ENCODE measurements around the gene GSTO2. TPM values are rescaled to one million over a fixed set of nuclear protein-coding genes. Genes with fewer than 3 reads are reported as not detected.

The GSTO2 gene
- polyA plus RNA-seq, 6 donors from 2014 or later = 0.21 to 0.78 (median 0.49) TPM; not detected in 1

DNA sequence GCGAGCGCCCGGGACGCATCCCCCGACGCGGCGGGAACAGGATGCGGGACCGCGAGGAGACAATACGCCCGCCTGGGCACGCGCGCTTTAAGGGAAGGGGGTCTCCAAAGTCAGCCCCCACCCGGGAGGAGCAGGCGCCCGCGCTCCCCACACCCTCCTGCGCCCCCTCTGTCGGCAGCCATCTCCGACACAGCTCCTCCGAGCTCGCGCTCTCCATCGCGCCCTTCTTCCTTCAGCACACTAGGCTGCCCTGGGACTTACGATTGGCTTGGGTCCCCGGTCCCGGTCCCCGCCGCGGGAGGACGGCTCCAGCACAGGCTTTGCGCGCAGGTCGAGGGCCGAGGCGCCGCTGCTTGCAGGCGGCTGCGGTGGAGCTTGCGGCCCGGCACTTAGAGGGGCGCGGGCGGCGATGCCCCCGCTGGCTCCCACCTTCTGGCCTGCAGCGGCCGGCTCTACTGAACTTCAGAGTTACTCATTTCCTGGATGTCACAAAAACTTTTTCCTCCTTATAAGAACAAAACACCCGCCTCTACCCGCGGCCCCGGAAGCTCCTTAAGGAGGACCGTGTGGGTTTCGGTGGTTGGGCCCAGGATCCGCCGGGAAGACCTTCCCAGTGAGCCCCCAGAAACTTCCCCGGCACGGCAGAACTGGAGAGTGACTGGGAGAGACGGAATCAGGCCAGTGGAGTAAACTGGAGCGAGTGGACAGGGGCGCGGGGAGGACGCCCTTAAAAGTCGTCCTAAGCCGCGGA is 69.2 kb downstream of the GSTO2 start, which contains the start of gene ITPRIP:
Gene ITPRIP (minus strand): TSS at position 481 of the 751 bp plus-strand sequence. CDS start 22,414 bp downstream, outside the sequence.
- Mint-ChIP-seq H3K4me3 (peak within 1 kb of the TSS; percentile 98 to 100 (median 100)), H3K4me1 (peaks cover 33 to 63% (median 58%) of the 10 kb centered on the region in 3 donors), H3K27me3 (no peaks in the 10 kb centered on the region), H3K36me3 (no peaks in the 10 kb centered on the region), H3K9me3 (no peaks in the 10 kb centered on the region), H3K27ac (peak within 1 kb of the TSS; percentile 98 to 100 (median 99))
- DNase-seq = peak; percentile 80
- peak; percentile 69 to 72 for ATAC-seq (ENCODE audit: low read depth in 2 of 2)

DNA sequence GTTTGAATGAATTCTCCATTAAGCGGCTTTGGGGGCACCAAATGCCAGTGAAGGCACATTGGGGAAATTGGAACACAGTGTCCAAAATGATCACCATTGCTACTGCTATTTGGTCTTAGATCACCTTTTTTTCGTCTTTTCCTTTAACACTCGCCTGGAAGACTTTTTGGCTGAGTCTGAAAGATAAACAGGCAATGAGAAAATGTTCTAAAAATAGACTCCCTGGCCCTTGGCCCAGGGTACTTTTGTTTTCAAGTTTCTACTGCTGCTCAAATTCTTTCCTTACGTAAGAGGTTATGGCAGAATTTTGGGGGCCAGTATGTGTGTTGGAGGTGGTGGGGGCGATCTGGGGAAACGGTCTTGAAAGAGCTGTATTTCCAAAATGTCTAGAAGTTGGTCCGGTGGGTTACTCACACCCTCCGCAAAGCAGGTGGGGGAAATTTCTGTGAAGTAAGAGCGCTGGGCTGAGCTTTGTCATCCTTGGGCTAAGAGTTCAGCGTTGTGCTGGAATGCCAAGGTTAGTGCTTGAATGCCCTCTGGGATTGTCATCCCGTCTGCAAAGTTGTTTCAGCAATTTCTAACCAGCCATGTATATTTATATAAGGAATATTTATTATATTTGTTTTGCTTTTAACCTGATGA is 70.6 kb downstream of the GSTO2 start:
- Mint-ChIP-seq H3K4me3 (peak overlapping the region; percentile 98 to 100 (median 100)), H3K36me3 (no peaks in the 10 kb centered on the region)
- ATAC-seq (ENCODE audit: low read depth in 2 of 2) = no peak

DNA sequence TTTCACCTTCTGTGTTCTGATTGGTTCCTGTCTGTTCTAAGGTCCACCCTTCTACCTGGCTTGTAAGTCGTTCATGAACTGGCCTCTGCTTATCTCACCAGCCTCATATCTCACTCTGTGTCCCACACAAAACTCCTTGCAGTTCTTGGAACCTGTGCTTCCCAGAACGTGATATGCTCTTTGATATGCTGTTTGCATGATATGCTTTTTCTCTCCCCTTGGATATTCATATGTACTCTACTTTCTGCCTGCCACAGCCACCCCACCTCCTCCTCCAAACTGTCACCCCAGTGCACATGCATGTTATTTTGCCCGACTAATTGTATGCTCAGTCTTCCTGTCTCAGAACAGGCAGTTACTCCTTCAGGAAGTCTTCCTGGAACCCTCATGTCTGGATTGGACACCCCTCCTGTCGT is 71.1 kb downstream of the GSTO2 start:
- H3K27ac Mint-ChIP-seq = peak overlapping the region in 3 of 6 donors; percentile 18 to 98 (median 82)
- ATAC-seq (ENCODE audit: low read depth in 2 of 2) = no peak
- H3K9me3 Mint-ChIP-seq = no peaks in the 10 kb centered on the region
- H3K4me3 Mint-ChIP-seq = peak overlapping the region; percentile 13 to 100 (median 98)
- H3K36me3 Mint-ChIP-seq = no peaks in the 10 kb centered on the region
- peaks cover 22 to 44% (median 41%) of the 10 kb centered on the region in 3 donors for H3K4me1 Mint-ChIP-seq
- H3K27me3 Mint-ChIP-seq = no peaks in the 10 kb centered on the region
- no peak for DNase-seq

More for the DNA sequence above, 70.6 kb downstream of the GSTO2 start:
- Mint-ChIP-seq H3K27ac (peak overlapping the region in 5 of 6 donors; percentile 82 to 100 (median 98)), H3K4me1 (peaks cover 28 to 50% (median 47%) of the 10 kb centered on the region in 3 donors), H3K27me3 (no peaks in the 10 kb centered on the region), H3K9me3 (no peaks in the 10 kb centered on the region)
- DNase-seq = peak; percentile 24

DNA sequence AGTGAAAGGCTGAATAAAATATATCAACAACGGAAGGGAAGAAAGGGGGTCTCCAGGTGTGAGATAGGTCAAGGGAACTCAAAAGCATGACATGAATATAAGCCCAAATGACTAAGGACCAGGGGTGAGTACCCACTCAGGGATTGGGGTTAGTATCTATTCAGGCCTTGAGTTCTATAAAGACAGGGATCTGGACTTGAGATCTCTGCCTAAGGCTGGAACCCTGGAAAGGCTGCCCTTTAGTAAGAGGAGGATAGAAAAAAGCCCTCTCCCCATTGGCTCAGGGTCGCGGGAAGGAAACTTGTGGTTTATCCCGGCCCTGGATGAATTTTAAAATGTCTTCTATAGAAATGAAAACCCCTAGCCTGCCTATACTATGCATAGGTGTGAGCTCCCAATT is 71.7 kb downstream of the GSTO2 start:
- H3K4me3 Mint-ChIP-seq = peak overlapping the region in 3 of 8 donors; percentile 98 to 100 (median 100)
- H3K4me1 Mint-ChIP-seq = peaks cover 20 to 42% (median 41%) of the 10 kb centered on the region in 3 donors

DNA sequence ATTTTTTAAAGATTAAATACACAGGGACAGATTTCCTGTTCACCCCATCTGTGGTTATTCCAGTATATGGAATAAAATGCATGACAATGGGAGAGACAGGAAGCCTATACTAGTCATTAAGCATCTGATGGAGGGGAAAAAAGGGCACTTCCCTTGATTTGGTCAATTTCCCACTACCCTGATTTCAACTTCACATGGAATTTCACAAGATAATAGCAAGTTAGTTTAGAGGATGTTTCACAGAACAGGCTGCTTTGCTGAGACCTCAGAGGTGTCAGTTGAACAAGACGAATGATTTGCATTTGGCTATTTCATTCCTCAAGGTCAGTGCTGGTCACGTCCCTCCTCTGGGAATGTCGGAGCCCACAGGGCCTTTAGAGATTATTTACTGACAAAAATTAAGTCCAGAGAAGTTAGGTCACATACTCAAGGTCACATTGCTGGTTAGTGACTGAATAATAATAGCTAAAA is 74.0 kb downstream of the GSTO2 start:
- H3K4me1 Mint-ChIP-seq = peaks cover 21 to 36% (median 33%) of the 10 kb centered on the region in 3 donors
- DNase-seq (no peak), ATAC-seq (ENCODE audit: low read depth in 2 of 2) (no peak)
- no peaks in the 10 kb centered on the region for H3K27me3 Mint-ChIP-seq
- H3K9me3 Mint-ChIP-seq = peaks cover 0 to 1% (median 0%) of the 10 kb centered on the region in 7 donors
- no peak overlapping the region for H3K27ac Mint-ChIP-seq
- no peaks in the 10 kb centered on the region for H3K36me3 Mint-ChIP-seq
- peak overlapping the region in 1 of 8 donors; percentile 13 for H3K4me3 Mint-ChIP-seq

More for the DNA sequence above, 71.7 kb downstream of the GSTO2 start:
- Mint-ChIP-seq H3K27ac (peak overlapping the region in 1 of 6 donors; percentile 98), H3K9me3 (peaks cover 0 to 1% (median 0%) of the 10 kb centered on the region in 7 donors), H3K36me3 (no peaks in the 10 kb centered on the region), H3K27me3 (no peaks in the 10 kb centered on the region)
- DNase-seq = no peak
- no peak for ATAC-seq (ENCODE audit: low read depth in 2 of 2)

DNA sequence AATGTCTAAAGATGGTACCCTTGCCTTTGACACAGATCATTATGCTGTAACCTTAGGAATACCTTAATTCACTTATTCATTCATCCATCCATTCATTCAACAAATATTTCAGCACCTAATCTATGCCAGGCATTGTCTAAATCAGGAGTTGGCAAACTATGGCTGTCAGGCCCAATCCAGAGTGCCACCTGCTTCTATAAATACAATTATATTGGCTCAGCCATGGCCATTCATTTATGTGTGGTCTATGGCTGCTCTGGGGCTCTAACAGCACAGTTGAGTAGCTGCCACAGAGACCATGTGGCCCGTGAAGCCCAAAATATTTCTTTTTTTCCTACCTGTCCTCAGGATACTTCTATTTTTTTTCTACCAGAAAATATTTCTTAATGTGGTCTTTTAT is 75.2 kb downstream of the GSTO2 start:
- no peaks in the 10 kb centered on the region for H3K27me3 Mint-ChIP-seq
- H3K4me1 Mint-ChIP-seq = peaks cover 21 to 34% (median 29%) of the 10 kb centered on the region in 3 donors
- ATAC-seq (ENCODE audit: low read depth in 2 of 2) (no peak), DNase-seq (no peak)
- no peaks in the 10 kb centered on the region for H3K36me3 Mint-ChIP-seq
- peaks cover 0 to 1% (median 0%) of the 10 kb centered on the region in 7 donors for H3K9me3 Mint-ChIP-seq
- peak overlapping the region in 1 of 8 donors; percentile 10 for H3K4me3 Mint-ChIP-seq
- no peak overlapping the region for H3K27ac Mint-ChIP-seq

DNA sequence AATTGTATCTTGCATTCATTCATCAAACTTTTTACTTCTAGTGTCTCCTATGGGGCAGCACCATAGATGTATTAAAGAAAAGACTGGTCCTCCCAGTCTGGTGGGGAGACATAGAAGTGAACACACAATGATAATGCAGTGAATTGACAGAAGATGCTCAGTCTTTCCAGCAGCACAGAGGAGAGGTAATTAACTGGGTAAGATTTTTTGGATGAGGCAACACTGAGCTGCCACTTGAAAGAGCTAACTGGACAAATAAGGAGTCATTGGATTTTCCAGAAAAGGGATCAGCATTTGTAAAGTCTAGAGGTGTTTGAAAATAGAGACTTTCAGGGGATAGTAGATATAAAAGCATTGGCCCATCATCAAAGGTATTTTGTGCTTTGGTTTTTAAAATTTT is 76.5 kb downstream of the GSTO2 start:
- Mint-ChIP-seq H3K27me3 (no peaks in the 10 kb centered on the region), H3K9me3 (peaks cover 0 to 1% (median 0%) of the 10 kb centered on the region in 7 donors), H3K36me3 (no peaks in the 10 kb centered on the region), H3K27ac (peak overlapping the region in 1 of 6 donors; percentile 14), H3K4me3 (no peak overlapping the region), H3K4me1 (peaks cover 15 to 22% (median 16%) of the 10 kb centered on the region in 3 donors)
- ATAC-seq (ENCODE audit: low read depth in 2 of 2) (no peak), DNase-seq (no peak)

DNA sequence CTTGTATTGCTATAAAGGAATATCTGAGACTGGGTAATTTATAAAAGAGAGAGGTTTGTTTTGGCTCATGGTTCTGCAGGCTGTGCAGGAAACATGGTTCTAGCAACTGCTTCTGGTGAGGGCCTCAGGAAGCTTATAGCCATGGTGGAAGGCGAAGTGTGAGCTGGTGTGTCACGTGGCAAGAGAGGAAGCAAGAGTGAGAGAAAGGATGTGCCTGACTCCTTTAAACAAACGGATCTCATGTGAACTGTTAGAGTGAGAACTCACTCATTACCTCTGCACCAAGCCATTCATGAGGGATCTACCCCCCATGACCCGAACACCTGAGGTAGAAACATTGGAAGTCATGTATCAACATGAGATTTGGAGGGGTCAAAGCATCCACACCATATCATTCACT is 77.0 kb downstream of the GSTO2 start:
- Mint-ChIP-seq H3K9me3 (peaks cover 0 to 1% (median 0%) of the 10 kb centered on the region in 7 donors), H3K27me3 (no peaks in the 10 kb centered on the region), H3K36me3 (no peaks in the 10 kb centered on the region), H3K27ac (peak overlapping the region in 1 of 6 donors; percentile 93), H3K4me3 (no peak overlapping the region), H3K4me1 (peaks cover 15 to 22% (median 16%) of the 10 kb centered on the region in 3 donors)
- no peak for ATAC-seq (ENCODE audit: low read depth in 2 of 2)
- no peak for DNase-seq

DNA sequence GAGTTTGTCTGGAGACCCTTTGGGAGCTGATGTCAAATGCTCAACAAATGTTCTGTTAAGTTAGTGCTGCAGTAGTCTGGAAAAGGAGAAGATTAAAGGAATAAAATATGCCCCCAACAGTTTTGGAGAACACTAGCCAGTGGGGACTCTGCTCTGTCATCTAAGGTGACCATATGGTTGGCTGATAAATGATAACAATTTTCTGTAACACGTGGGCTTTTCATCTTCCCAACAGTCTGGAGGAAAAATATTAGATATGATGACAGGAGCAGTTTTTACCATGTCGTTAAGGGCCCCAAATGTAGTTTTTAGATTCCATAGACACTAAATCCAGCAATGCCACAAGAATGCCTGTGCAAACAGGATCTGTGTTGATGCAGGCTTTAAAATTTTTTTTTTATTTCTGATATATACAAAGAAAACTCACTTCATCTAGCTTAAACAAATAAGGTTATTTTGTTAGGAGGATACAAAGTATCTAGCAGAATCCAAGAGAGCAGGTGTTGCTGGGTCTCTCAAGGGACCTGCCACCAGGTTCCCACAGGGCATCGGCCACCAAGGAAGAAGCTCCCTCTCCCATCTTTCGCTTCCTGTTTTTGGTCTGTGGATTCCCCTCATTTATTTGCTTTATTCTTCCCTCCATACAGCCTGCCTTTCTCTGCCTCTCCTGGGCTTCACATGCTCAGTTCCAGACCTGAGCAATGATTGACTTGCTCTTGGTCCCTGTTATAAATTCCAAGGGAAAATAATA is 78.5 kb downstream of the GSTO2 start:
- no peaks in the 10 kb centered on the region for H3K27me3 Mint-ChIP-seq
- peak overlapping the region in 4 of 6 donors; percentile 12 to 92 (median 64) for H3K27ac Mint-ChIP-seq
- peaks cover 0 to 1% (median 0%) of the 10 kb centered on the region in 7 donors for H3K9me3 Mint-ChIP-seq
- ATAC-seq (ENCODE audit: low read depth in 2 of 2) = no peak
- H3K36me3 Mint-ChIP-seq = no peaks in the 10 kb centered on the region
- no peak for DNase-seq
- no peak overlapping the region for H3K4me3 Mint-ChIP-seq
- H3K4me1 Mint-ChIP-seq = peaks cover 21 to 29% (median 22%) of the 10 kb centered on the region in 3 donors

DNA sequence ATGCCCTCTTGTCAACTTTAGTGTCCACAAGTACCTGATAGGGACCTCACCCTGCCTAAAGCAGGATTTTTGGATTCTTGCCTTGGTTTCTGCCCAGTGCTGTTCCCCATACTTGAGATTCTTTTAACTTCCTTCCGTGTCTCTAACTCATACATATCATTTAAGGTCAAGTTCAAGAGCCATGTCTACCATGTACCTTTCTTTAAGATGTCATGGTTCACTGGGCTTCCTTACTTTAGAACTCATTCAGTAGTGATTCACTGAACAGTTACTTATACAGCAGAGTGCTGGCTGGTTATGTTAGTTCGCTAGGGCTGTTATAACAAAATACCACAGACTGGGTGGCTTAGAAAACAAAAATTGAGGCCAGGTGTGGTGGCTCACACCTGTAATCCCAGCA is 79.6 kb downstream of the GSTO2 start:
- no peak overlapping the region for H3K4me3 Mint-ChIP-seq
- no peaks in the 10 kb centered on the region for H3K36me3 Mint-ChIP-seq
- peaks cover 22 to 32% (median 24%) of the 10 kb centered on the region in 3 donors for H3K4me1 Mint-ChIP-seq
- ATAC-seq (ENCODE audit: low read depth in 2 of 2) = no peak
- H3K9me3 Mint-ChIP-seq = peaks cover 0 to 1% (median 0%) of the 10 kb centered on the region in 7 donors
- H3K27me3 Mint-ChIP-seq = no peaks in the 10 kb centered on the region
- DNase-seq = no peak
- peak overlapping the region in 1 of 6 donors; percentile 88 for H3K27ac Mint-ChIP-seq

DNA sequence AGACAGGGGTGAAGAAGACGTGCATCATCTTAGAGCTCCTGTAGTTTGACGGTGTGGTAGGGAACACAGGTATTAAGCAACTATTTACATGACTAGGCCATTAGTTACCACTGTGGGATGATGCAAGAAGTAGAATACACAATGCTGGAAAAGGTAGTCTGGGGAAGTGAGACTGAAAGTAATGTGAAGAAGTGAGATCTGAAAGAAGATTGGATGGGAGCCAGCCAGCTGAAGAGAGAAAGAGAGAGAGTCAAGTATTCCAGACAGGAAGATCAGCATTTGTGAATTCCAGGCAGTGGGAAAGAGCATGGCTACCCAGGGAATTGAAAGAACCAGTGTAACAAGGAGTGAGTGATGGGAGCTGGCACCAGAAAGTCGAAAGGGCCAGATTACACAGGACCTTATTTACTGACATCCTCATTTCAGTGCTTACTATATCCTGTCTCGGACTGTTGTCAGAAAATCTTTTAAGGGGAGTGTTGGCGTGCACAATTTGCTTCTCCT is 80.7 kb downstream of the GSTO2 start:
- peaks cover 0 to 1% (median 0%) of the 10 kb centered on the region in 7 donors for H3K9me3 Mint-ChIP-seq
- ATAC-seq (ENCODE audit: low read depth in 2 of 2) = peak; percentile 70 to 73
- peak; percentile 70 for DNase-seq
- no peak overlapping the region for H3K27ac Mint-ChIP-seq
- peaks cover 22 to 32% (median 24%) of the 10 kb centered on the region in 3 donors for H3K4me1 Mint-ChIP-seq
- H3K4me3 Mint-ChIP-seq = no peak overlapping the region
- H3K36me3 Mint-ChIP-seq = no peaks in the 10 kb centered on the region
- H3K27me3 Mint-ChIP-seq = no peaks in the 10 kb centered on the region

DNA sequence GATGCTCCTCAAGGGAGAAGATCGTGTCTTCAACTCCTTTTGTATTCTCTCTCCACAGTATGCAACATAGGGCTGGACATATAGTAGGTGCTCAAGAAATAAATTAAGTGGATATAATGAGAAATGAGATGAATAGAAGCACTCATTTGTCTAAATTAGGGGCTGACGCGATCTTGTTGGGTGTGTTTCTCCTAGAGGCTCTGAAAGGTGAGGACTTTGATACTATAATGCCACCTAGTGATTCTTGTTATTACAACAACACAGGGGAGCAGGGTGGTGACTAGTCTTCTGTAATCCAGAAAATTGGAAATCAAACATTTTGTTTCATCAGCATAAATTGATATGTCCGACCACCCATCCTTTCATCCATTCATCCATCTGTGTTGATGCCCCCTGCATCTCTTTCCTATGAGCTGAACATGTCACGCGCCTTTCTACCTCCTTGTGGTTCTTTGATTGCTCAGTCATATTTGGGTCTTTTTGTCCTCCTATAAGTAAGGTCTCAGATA is 81.2 kb downstream of the GSTO2 start:
- H3K4me3 Mint-ChIP-seq = no peak overlapping the region
- H3K4me1 Mint-ChIP-seq = peaks cover 22 to 32% (median 24%) of the 10 kb centered on the region in 3 donors
- H3K36me3 Mint-ChIP-seq = no peaks in the 10 kb centered on the region
- no peak overlapping the region for H3K27ac Mint-ChIP-seq
- no peaks in the 10 kb centered on the region for H3K27me3 Mint-ChIP-seq
- DNase-seq (peak; percentile 66), ATAC-seq (ENCODE audit: low read depth in 2 of 2) (peak; percentile 64 to 68)
- peaks cover 0 to 1% (median 0%) of the 10 kb centered on the region in 7 donors for H3K9me3 Mint-ChIP-seq

Data from naive B cell (primary cell).